WI38 (cell line): Measurements from ENCODE around the gene PRKCE.

Experiments used
- H3K4me3 ChIP-seq: 2 replicates; pipeline ENCODE4 v1.5.1; 2011; ENCODE audit warnings: low read depth, mild to moderate bottlenecking, control low read depth, low read length
- TF ChIP-seq, protein P1 (sequence below): IDR thresholded peaks from 2 replicates; pipeline ENCODE4 v1.5.1; 2012; ENCODE audit warnings: low read depth, mild to moderate bottlenecking, control low read depth, low read length

Gene PRKCE

GRCh38 chr2:45898819-45899218 is 247.3 kb downstream of the PRKCE start:
- no peak overlapping the region for H3K4me3 ChIP-seq
- TF ChIP-seq, protein P1, sequence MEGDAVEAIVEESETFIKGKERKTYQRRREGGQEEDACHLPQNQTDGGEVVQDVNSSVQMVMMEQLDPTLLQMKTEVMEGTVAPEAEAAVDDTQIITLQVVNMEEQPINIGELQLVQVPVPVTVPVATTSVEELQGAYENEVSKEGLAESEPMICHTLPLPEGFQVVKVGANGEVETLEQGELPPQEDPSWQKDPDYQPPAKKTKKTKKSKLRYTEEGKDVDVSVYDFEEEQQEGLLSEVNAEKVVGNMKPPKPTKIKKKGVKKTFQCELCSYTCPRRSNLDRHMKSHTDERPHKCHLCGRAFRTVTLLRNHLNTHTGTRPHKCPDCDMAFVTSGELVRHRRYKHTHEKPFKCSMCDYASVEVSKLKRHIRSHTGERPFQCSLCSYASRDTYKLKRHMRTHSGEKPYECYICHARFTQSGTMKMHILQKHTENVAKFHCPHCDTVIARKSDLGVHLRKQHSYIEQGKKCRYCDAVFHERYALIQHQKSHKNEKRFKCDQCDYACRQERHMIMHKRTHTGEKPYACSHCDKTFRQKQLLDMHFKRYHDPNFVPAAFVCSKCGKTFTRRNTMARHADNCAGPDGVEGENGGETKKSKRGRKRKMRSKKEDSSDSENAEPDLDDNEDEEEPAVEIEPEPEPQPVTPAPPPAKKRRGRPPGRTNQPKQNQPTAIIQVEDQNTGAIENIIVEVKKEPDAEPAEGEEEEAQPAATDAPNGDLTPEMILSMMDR = no peak

- TF ChIP-seq, protein P1 = no peak
These were observed 248.5 kb downstream of the PRKCE start for GRCh38 chr2:45899926-45900325.

DNA sequence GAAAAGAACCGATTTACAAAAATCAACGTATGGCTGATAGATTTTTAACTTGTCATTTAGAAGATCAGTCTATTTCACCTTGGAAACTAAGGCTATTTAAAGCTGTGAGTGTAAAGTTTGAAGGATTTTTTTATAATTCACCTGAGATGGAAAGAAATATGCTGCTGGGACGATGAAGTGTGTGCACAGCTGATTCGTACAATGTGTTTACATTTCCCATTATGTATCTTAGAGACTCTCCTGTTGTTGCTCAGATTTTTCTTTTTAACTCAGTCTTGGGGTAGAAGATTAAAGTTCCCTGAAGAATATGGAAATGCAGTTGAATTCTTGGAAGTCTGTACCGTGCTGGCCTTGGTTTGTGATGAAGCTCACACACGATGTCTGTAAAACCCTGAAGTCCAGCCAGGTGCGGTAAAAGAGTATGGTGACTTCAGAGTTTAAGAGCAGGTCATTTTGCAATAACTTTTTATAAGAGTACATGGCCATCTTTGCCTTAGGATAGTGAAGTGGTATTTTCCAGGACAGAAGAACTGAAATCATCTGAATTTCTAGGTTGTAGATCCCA is 250.1 kb downstream of the PRKCE start:
- TF ChIP-seq, protein P1 = no peak
- no peak overlapping the region for H3K4me3 ChIP-seq

More at GRCh38 chr2:45899926-45900325, 248.5 kb downstream of the PRKCE start:
- H3K4me3 ChIP-seq = no peak overlapping the region

- H3K4me3 ChIP-seq = no peak overlapping the region
- TF ChIP-seq, protein P1 = no peak
These were observed 250.9 kb downstream of the PRKCE start for GRCh38 chr2:45902380-45902779.

DNA sequence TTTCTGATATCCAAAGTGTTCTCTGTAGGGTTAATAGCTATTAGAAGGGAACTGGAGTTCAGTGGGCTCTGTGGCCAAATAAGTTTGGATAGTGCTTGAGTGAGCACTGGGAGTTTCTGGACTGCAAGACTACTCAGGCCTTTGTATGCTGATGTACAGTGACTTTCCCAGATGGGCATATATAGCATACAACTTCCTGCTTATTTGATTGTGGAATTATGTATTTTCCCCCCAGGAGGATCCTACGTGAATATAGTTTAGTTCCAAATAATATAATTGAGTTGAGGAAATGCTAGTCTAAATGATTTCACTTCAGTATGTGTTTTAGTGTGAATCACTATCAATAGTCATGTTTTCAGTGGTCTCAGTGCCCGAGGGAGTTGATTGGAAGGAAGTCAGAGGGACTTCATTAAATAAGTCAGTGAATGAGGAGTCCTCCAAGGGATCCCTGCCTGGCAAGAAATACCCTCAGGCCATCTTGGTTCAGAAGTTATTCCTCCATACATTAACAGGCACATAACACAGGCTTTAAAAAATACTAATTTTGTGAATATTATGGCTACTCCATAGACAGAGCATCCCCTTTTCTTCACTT is 251.4 kb downstream of the PRKCE start:
- no peak overlapping the region for H3K4me3 ChIP-seq
- TF ChIP-seq, protein P1 = no peak

DNA sequence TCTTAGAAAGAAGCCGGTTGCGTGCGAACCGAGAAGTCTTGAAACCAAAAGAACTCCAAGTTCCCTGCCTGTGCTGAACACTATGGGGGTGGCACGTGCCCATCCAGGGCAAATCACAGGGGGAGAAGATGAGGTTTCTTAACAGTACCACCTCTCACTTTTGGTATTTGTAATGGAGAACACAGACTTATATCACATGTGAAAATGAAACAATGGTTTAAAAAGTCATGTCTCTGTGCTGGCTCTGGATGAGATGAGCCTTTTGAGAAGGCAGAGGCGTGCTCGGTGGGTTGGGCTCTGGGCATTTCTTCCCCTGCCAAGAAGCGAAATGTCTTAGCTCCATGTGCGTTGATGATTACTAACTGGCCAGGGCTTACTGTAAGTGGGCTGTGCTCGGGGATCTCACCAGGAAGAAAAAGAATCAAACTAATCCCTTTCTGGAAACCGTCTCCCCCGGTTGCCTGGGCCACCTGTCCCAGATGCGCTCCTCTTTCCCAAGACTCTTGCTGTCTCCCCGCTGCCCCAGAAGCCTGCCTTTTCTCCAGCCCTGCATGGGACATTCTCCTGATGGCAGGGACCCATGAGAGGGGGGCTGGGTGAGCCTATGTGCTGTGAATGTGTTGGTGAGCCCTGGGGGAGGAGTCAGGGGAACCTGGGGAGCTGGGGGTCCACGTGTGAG is 252.9 kb downstream of the PRKCE start:
- TF ChIP-seq, protein P1 = no peak
- H3K4me3 ChIP-seq = no peak overlapping the region
